IPS DF 6.9 (cell line): ENCODE data around the gene NPIPB4.
"Not testable (repeated sequence)": the region's sequence is repeated elsewhere in the genome, so short reads cannot be mapped to it uniquely, and the experiment has no call there.

ENCODE experiments used
- DNase-seq: peaks from one replicate; pipeline ENCODE4 v3.0.0-alpha.2; 2013; ENCODE audit warnings: low read depth, low spot score
- H3K27ac ChIP-seq: one replicate; pipeline ENCODE4 v1.5.1; 2013; ENCODE audit warnings: low read length, control low read depth
- H3K27me3 ChIP-seq: 2 replicates; pipeline ENCODE4 v1.6.1; 2013; ENCODE audit warnings: mild to moderate bottlenecking, low read length; ENCODE audit not compliant: control insufficient read depth, insufficient read depth
- H3K36me3 ChIP-seq: 2 replicates; pipeline ENCODE4 v1.6.1; 2013; ENCODE audit warnings: low read length; ENCODE audit not compliant: control insufficient read depth, insufficient read depth
- H3K4me1 ChIP-seq: 2 replicates; pipeline ENCODE4 v1.6.1; 2013; ENCODE audit warnings: low read length; ENCODE audit not compliant: control insufficient read depth, insufficient read depth
- H3K4me3 ChIP-seq: 2 replicates; pipeline ENCODE4 v1.5.1; 2013; ENCODE audit warnings: mild to moderate bottlenecking, low read length
- H3K9me3 ChIP-seq: 2 replicates; pipeline ENCODE4 v1.6.1; 2013; ENCODE audit warnings: low read length, inconsistent platforms; ENCODE audit not compliant: control insufficient read depth, insufficient read depth
- WGBS: extraction: QIAGEN DNeasy Blood & Tissue Kit; methylation state at CpG from one replicate; pipeline ENCODE4 v1.1.7; 2013; ENCODE audit warnings: mixed read lengths, missing lambda C conversion rate; ENCODE audit not compliant: insufficient read length, insufficient coverage; 5-methylcytosine and 5-hydroxymethylcytosine counted together

Gene NPIPB4

DNA sequence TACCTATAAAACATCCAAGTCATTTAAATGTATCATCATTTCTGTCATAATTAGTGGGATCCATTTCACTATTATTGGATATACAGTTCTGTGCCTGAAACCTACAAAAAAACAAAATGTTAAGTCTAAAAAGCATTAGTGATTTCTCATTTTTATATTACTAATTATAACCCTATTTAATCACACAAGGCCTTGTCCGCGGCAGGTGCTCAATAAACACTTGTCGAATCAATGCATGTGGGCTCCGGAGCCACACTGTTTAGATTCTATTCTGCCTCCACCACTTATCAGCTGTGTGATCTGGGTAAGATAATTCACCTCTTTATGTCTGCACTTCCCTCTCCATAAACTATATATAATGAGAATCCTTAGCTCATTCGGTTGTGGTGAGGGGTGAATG, at the start of gene NPIPB4:
NPIPB4 (minus strand) TSS at position 101 of the 400 bp plus-strand sequence. CDS start 378 bp downstream, outside the sequence.
- H3K27me3 ChIP-seq, H3K27ac ChIP-seq, H3K4me3 ChIP-seq, DNase-seq, H3K9me3 ChIP-seq, H3K36me3 ChIP-seq, H3K4me1 ChIP-seq: not testable (repeated sequence)
- WGBS: no CpG with 5 or more reads among the region's 5 CpGs

DNA sequence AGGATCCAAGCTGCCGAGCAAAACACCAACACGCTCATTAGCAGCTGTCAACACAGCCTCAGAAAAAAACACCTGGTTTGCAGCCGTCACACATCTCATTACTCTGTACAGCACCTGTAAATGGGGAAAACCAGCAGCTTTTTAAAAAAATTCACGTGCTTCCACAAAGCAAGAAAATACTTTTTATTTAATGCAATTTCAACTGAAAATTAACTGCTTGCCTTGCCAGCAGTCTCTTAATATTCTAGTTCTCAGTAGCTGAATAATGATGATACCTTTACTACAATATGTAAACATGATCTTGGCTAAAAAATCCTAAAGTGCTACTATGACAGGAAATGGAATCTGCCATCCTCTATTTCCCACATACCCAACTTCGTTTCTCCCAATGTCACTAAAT, 41.4 kb upstream of the NPIPB4 start:
- DNase-seq, H3K36me3 ChIP-seq, H3K27ac ChIP-seq, H3K4me3 ChIP-seq, H3K4me1 ChIP-seq, H3K9me3 ChIP-seq, H3K27me3 ChIP-seq: not testable (repeated sequence)
- WGBS: no CpG with 5 or more reads among the region's 5 CpGs

DNA sequence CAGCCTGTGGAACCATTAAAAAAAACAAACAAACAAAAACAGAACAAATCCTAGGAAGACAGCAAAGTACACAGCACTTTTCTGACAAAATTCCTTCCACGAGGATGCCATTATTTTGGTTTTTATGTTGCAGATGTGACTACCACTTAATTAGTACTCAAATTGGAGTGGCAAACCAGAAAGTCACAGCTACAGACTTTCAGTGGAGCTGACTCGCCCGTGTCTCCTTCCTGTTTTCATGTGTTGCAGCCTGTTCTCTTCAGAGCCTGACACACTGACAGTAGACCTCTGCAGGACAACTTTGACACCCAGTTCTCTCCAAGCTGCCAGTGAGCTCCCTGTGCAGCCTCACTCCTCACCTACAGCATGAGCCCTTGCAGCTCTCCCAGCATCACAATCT, 24.4 kb upstream of the NPIPB4 start:
- not testable (repeated sequence) for H3K27me3 ChIP-seq, DNase-seq, H3K36me3 ChIP-seq, H3K4me1 ChIP-seq, H3K4me3 ChIP-seq, H3K9me3 ChIP-seq, H3K27ac ChIP-seq
- no CpG with 5 or more reads among the region's 3 CpGs for WGBS

DNA sequence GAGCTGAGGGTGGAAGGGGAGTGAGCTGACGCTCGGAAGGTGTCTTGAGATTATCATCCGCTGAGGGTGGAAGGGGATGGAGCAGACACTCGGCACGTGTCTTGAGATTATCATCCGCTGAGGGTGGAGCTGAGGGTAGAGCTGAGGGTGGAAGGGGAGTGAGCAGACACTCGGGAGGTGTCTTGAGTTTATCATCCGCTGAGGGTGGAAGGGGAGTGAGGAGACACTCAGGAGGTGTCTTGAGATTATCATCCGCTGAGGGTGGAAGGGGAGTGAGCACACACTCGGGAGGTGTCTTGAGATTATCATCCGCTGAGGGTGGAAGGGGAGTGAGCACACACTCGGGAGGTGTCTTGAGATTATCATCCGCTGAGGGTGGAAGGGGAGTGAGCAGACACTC, 20.4 kb downstream of the NPIPB4 start:
- not testable (repeated sequence) for H3K4me3 ChIP-seq

DNA sequence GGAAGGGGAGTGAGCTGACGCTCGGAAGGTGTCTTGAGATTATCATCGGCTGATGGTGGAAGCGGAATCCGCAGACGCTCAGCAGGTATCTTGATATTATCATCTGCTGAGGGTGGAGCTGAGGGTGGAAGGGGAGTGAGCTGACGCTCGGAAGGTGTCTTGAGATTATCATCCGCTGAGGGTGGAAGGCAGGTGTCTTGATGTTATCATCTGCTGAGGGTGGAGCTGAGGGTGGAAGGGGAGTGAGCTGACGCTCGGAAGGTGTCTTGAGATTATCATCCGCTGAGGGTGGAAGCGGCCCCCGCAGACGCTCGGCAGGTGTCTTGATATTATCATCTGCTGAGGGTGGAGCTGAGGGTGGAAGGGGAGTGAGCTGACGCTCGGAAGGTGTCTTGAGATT, 21.2 kb downstream of the NPIPB4 start:
- not testable (repeated sequence) for H3K27me3 ChIP-seq, H3K36me3 ChIP-seq, H3K27ac ChIP-seq, H3K9me3 ChIP-seq, H3K4me1 ChIP-seq, DNase-seq, H3K4me3 ChIP-seq
- WGBS: no CpG with 5 or more reads among the region's 18 CpGs

More for the DNA sequence above, 20.4 kb downstream of the NPIPB4 start:
- no CpG with 5 or more reads among the region's 13 CpGs for WGBS
- not testable (repeated sequence) for H3K9me3 ChIP-seq, H3K27me3 ChIP-seq, H3K36me3 ChIP-seq, H3K27ac ChIP-seq, DNase-seq, H3K4me1 ChIP-seq

DNA sequence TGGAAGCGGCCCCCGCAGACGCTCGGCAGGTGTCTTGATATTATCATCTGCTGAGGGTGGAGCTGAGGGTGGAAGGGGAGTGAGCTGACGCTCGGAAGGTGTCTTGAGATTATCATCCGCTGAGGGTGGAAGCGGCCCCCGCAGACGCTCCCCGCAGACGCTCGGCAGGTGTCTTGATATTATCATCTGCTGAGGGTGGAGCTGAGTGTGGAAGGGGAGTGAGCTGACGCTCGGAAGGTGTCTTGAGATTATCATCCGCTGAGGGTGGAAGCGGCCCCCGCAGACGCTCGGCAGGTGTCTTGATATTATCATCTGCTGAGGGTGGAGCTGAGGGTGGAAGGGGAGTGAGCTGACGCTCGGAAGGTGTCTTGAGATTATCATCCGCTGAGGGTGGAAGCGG, 21.8 kb downstream of the NPIPB4 start:
- H3K27me3 ChIP-seq, H3K4me3 ChIP-seq, DNase-seq, H3K9me3 ChIP-seq, H3K36me3 ChIP-seq, H3K27ac ChIP-seq, H3K4me1 ChIP-seq: not testable (repeated sequence)
- WGBS: no CpG with 5 or more reads among the region's 24 CpGs

DNA sequence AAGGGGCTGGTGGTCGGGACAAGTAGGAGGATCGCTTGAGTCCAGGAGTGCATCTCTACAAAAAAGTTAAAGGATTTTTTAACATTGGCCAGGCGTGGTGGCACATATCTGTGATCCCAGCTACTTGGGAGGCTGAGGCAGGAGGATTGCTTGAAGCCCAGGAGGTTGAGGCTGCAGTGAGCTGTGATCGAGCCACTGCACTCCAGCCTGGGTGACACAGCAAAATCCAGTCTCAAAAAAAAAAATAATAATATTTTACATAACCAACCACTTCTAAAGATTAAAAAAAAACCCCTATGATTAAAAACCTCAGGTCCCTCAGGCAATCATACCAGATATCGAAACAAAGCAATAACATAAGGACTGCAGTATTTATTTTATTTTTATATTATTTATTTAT, 23.3 kb downstream of the NPIPB4 start:
- not testable (repeated sequence) for H3K27me3 ChIP-seq, H3K9me3 ChIP-seq, H3K36me3 ChIP-seq, H3K4me3 ChIP-seq, H3K4me1 ChIP-seq, DNase-seq, H3K27ac ChIP-seq
- no CpG with 5 or more reads among the region's 5 CpGs for whole genome bisulfite sequencing

DNA sequence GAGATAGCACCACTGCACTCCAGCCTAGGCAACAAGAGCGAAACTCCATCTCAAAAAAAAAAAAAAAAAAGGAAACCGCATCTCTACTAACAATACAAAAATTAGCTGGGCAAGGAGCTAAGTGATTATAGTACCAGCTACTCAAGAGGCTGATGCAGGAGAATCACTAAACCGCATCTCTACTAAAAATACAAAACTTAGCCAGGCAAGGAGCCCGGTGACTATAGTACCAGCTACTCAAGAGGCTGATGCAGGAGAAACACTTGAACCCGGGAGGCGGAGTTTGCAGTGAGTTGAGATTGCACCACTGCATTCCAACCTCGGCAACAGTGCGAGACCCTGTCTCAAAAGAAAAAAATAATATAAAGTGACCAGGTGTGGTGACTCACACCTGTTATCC, 27.6 kb downstream of the NPIPB4 start:
- not testable (repeated sequence) for H3K4me3 ChIP-seq, H3K9me3 ChIP-seq, H3K36me3 ChIP-seq, H3K4me1 ChIP-seq, H3K27me3 ChIP-seq, H3K27ac ChIP-seq, DNase-seq
- WGBS: no CpG with 5 or more reads among the region's 8 CpGs

DNA sequence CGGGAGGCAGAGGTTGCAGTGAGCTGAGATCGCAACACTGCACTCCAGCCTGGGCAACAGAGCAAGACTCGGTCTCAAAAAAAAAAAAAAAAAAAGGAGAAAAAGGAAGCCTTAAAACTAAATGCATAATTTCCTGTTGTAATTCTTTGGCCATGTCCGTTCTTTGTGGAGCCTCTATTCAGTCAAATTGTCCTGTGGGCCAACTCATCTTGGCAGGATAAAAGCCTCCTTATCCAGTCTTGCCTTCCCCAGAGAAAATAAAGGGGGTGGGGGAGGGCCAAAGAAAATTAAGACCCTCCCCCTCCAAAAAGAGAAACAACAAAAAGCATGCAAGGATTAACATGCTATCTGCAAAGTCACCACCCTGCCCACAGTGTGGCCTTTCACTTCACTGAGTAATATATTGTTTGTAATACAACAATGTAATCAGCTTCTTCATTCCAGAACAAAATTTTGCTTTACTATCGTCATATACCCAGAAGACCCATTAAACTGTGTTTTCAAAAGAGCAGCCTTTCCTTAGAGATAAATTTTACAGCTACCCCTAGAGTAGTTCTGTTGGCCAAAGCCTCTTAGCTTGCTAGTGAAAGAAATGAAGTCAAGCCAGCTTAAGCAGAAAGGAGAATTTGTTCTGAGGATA, 31.4 kb downstream of the NPIPB4 start:
- no CpG with 5 or more reads among the region's 5 CpGs for WGBS
- H3K36me3 ChIP-seq, H3K27ac ChIP-seq, H3K4me3 ChIP-seq, H3K9me3 ChIP-seq, H3K27me3 ChIP-seq, DNase-seq, H3K4me1 ChIP-seq: not testable (repeated sequence)

DNA sequence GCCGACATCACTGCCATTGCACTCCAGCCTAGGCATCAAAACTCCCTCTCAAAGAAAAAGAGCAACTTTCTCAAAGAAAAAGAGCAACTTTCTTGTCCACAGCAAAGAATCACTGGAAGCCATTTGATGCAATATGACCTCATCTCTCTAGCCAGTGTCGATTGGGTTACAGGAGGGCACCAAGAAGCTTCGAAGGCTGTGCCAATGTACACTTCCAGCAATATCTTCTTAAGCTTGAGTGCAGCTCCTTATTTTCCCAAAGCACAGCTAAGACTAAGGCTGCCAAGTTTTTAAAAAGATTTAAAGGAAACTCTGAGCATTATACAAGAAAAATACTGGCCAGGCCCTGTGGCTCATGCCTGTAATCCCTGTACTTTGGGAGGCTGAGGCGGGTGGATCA, 32.0 kb downstream of the NPIPB4 start:
- H3K9me3 ChIP-seq, DNase-seq, H3K4me3 ChIP-seq, H3K36me3 ChIP-seq, H3K4me1 ChIP-seq, H3K27ac ChIP-seq, H3K27me3 ChIP-seq: not testable (repeated sequence)
- WGBS: no CpG with 5 or more reads among the region's 4 CpGs

DNA sequence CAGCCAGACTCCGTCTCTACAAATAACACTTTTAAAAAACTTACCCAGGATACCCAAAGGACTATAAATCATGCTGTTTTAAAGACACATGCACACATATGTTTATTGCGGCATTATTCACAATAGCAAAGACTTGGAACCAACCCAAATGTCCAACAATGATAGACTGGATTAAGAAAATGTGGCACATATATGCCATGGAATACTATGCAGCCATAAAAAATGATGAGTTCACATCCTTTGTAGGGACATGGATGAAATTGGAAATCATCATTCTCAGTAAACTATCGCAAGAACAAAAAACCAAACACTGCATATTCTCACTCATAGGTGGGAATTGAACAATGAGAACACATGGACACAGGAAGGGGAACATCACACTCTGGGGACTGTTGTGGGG, 34.3 kb downstream of the NPIPB4 start:
- not testable (repeated sequence) for H3K27ac ChIP-seq, DNase-seq, H3K9me3 ChIP-seq, H3K27me3 ChIP-seq, H3K4me3 ChIP-seq, H3K36me3 ChIP-seq, H3K4me1 ChIP-seq
- no CpG with 5 or more reads among the region's 3 CpGs for WGBS
